ENCODE data around the gene SPAG9.
A peak's percentile ranks its signal among the peaks of the same experiment; 100 is the strongest.

Gene SPAG9

GRCh38 chr17:51052235-51052634 is 68.4 kb downstream of the SPAG9 start:
- H3K27ac ChIP-seq (ENCODE audit: low read length) = no peak overlapping the region
- no peaks in the 10 kb centered on the region for H3K27me3 ChIP-seq (replicated peaks; ENCODE audit: insufficient read depth, low read length)
- DNase-seq = no peak
- H3K9ac ChIP-seq (ENCODE audit: low read length) = no peak overlapping the region
- no peaks in the 10 kb centered on the region for H3K9me2 ChIP-seq (replicated peaks; ENCODE audit: insufficient read depth, low read length)
- H3K79me2 ChIP-seq (ENCODE audit: low read length) = peaks cover 16% of the 10 kb centered on the region
- no peaks in the 10 kb centered on the region for H3F3A ChIP-seq (ENCODE audit: insufficient read depth, low read length)
- H4K20me1 ChIP-seq (ENCODE audit: insufficient read depth, low read length) = no peaks in the 10 kb centered on the region
- no peak overlapping the region for H3K4me3 ChIP-seq (ENCODE audit: low read length)
- peaks cover 6% of the 10 kb centered on the region; the same call in 1 of the 2 replicates for H3K4me1 ChIP-seq (ENCODE audit: low read length)
- H3K36me3 ChIP-seq (replicated peaks; ENCODE audit: insufficient read depth, low read length) = no peaks in the 10 kb centered on the region
- no peak overlapping the region for H3K4me2 ChIP-seq (ENCODE audit: low read depth, low read length)
- H2AFZ ChIP-seq (ENCODE audit: low read length) = no peak overlapping the region
- no peaks in the 10 kb centered on the region for H3K9me3 ChIP-seq (replicated peaks; ENCODE audit: insufficient read depth, low read length)
- no peak for TF ChIP-seq EZH2 (optimal IDR thresholded peaks at IDR 0.05; ENCODE audit: low read depth, low read length)
- no peak for TF ChIP-seq CTCF (IDR thresholded peaks at IDR 0.05; ENCODE audit: low read length)
- TF ChIP-seq EZH2phosphoT487 (IDR thresholded peaks at IDR 0.05; ENCODE audit: low read length) = no peak

- H3K27me3 ChIP-seq (replicated peaks; ENCODE audit: insufficient read depth, low read length) = no peaks in the 10 kb centered on the region
- no peaks in the 10 kb centered on the region for H4K20me1 ChIP-seq (ENCODE audit: insufficient read depth, low read length)
- H3F3A ChIP-seq (ENCODE audit: insufficient read depth, low read length) = no peaks in the 10 kb centered on the region
- no peaks in the 10 kb centered on the region for H3K9me2 ChIP-seq (replicated peaks; ENCODE audit: insufficient read depth, low read length)
- no peak for TF ChIP-seq CTCF (IDR thresholded peaks at IDR 0.05; ENCODE audit: low read length)
- no peak for TF ChIP-seq EZH2phosphoT487 (IDR thresholded peaks at IDR 0.05; ENCODE audit: low read length)
- TF ChIP-seq EZH2 (optimal IDR thresholded peaks at IDR 0.05; ENCODE audit: low read depth, low read length) = no peak
- peak overlapping the region; percentile 36; the same call in 1 of the 2 replicates for H3K4me2 ChIP-seq (ENCODE audit: low read depth, low read length)
- H2AFZ ChIP-seq (ENCODE audit: low read length) = no peak overlapping the region
- H3K4me3 ChIP-seq (ENCODE audit: low read length) = no peak overlapping the region
- H3K27ac ChIP-seq (ENCODE audit: low read length) = peak overlapping the region; percentile 35; the same call in 1 of the 2 replicates
- DNase-seq = peak; percentile 16
- H3K36me3 ChIP-seq (replicated peaks; ENCODE audit: insufficient read depth, low read length) = peaks cover 5% of the 10 kb centered on the region; the same call in 1 of the 2 replicates
- H3K9me3 ChIP-seq (replicated peaks; ENCODE audit: insufficient read depth, low read length) = no peaks in the 10 kb centered on the region
- no peak overlapping the region for H3K9ac ChIP-seq (ENCODE audit: low read length)
- H3K79me2 ChIP-seq (ENCODE audit: low read length) = peaks cover 21% of the 10 kb centered on the region
- peaks cover 6% of the 10 kb centered on the region; the same call in 1 of the 2 replicates for H3K4me1 ChIP-seq (ENCODE audit: low read length)
Measured at GRCh38 chr17:51050291-51051033, 70.2 kb downstream of the SPAG9 start.

- Histone ChIP-seq H3K4me2 (ENCODE audit: low read depth, low read length) (no peak overlapping the region), H3K4me3 (ENCODE audit: low read length) (no peak overlapping the region), H2AFZ (ENCODE audit: low read length) (no peak overlapping the region)
Measured at GRCh38 chr17:51046514-51047384, 73.9 kb downstream of the SPAG9 start.

More at GRCh38 chr17:51046514-51047384, 73.9 kb downstream of the SPAG9 start:
- no peaks in the 10 kb centered on the region for H4K20me1 ChIP-seq (ENCODE audit: insufficient read depth, low read length)
- peaks cover 16% of the 10 kb centered on the region for H3K79me2 ChIP-seq (ENCODE audit: low read length)
- H3K9me2 ChIP-seq (replicated peaks; ENCODE audit: insufficient read depth, low read length) = no peaks in the 10 kb centered on the region
- TF ChIP-seq EZH2phosphoT487 (IDR thresholded peaks at IDR 0.05; ENCODE audit: low read length) (no peak), CTCF (IDR thresholded peaks at IDR 0.05; ENCODE audit: low read length) (no peak), EZH2 (optimal IDR thresholded peaks at IDR 0.05; ENCODE audit: low read depth, low read length) (no peak)
- H3F3A ChIP-seq (ENCODE audit: insufficient read depth, low read length) = no peaks in the 10 kb centered on the region
- no peak overlapping the region for H3K9ac ChIP-seq (ENCODE audit: low read length)
- H3K36me3 ChIP-seq (replicated peaks; ENCODE audit: insufficient read depth, low read length) = peaks cover 5% of the 10 kb centered on the region; the same call in 1 of the 2 replicates
- peaks cover 6% of the 10 kb centered on the region; the same call in 1 of the 2 replicates for H3K4me1 ChIP-seq (ENCODE audit: low read length)
- no peak overlapping the region for H3K27ac ChIP-seq (ENCODE audit: low read length)
- no peaks in the 10 kb centered on the region for H3K27me3 ChIP-seq (replicated peaks; ENCODE audit: insufficient read depth, low read length)
- DNase-seq = no peak
- no peaks in the 10 kb centered on the region for H3K9me3 ChIP-seq (replicated peaks; ENCODE audit: insufficient read depth, low read length)

All from MM.1S (cell line).